Left ventricle myocardium inferior (tissue), 1 donor: ENCODE data around the gene OMA1. TPM values are rescaled to one million over a fixed set of nuclear protein-coding genes. Genes with fewer than 3 reads are reported as not detected.
"Not testable (repeated sequence)": the region's sequence is repeated elsewhere in the genome, so short reads cannot be mapped to it uniquely, and the experiment has no call there.

Experiments used
- DNase-seq: peaks from one replicate; pipeline ENCODE4 v3.0.0-alpha.2; 2020
- H3K27ac ChIP-seq: fragments of 200-600 bp; replicated peaks from 2 replicates; pipeline ENCODE4 v1.8.0; 2021
- H3K27me3 ChIP-seq: fragments of 200-600 bp; 2 replicates; pipeline ENCODE4 v1.8.0; 2021; ENCODE audit warnings: low read depth
- H3K36me3 ChIP-seq: fragments of 200-600 bp; 2 replicates; pipeline ENCODE4 v1.8.0; 2021
- H3K4me1 ChIP-seq: fragments of 200-600 bp; 2 replicates; pipeline ENCODE4 v1.8.0; 2021
- H3K4me3 ChIP-seq: fragments of 200-600 bp; 2 replicates; pipeline ENCODE4 v1.8.0; 2021; ENCODE audit warnings: mild to moderate bottlenecking, moderate library complexity
- H3K9me3 ChIP-seq: fragments of 200-600 bp; replicated peaks from 2 replicates; pipeline ENCODE4 v1.8.0; 2021
- intact Hi-C: fragments of 100-400 bp; cut with micrococcal nuclease; formaldehyde crosslinking; loops from one replicate; pipeline ENCODE4 v1.11.0; 2022
- total RNA-seq: library from RNA; stranded (reverse); fragmentation: NEBNext Ultra II Directional; extraction: Animal tissue kit (Norgen Biotek cat#: 25700); gene quantifications from one replicate; pipeline ENCODE4 v1.2.1, GENCODE V29; 2021
- TF ChIP-seq, protein P1 (sequence below): fragments of 200-600 bp; IDR thresholded peaks from 2 replicates; pipeline ENCODE4 v1.8.0; 2021; ENCODE audit warnings: antibody characterized with exemption, mild to moderate bottlenecking, borderline replicate concordance
- donor health status: DM: no; HTN: yes; CAD: no; lungs with severe emphysema.

Gene OMA1
- total RNA-seq, 1 donor from 2014 or later: 36.6 TPM

GRCh38 chr1:58555393-58555792 lies 8.9 kb upstream of the OMA1 start:
- TF ChIP-seq, protein P1, sequence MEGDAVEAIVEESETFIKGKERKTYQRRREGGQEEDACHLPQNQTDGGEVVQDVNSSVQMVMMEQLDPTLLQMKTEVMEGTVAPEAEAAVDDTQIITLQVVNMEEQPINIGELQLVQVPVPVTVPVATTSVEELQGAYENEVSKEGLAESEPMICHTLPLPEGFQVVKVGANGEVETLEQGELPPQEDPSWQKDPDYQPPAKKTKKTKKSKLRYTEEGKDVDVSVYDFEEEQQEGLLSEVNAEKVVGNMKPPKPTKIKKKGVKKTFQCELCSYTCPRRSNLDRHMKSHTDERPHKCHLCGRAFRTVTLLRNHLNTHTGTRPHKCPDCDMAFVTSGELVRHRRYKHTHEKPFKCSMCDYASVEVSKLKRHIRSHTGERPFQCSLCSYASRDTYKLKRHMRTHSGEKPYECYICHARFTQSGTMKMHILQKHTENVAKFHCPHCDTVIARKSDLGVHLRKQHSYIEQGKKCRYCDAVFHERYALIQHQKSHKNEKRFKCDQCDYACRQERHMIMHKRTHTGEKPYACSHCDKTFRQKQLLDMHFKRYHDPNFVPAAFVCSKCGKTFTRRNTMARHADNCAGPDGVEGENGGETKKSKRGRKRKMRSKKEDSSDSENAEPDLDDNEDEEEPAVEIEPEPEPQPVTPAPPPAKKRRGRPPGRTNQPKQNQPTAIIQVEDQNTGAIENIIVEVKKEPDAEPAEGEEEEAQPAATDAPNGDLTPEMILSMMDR: no peak
- no peak for DNase-seq

DNA sequence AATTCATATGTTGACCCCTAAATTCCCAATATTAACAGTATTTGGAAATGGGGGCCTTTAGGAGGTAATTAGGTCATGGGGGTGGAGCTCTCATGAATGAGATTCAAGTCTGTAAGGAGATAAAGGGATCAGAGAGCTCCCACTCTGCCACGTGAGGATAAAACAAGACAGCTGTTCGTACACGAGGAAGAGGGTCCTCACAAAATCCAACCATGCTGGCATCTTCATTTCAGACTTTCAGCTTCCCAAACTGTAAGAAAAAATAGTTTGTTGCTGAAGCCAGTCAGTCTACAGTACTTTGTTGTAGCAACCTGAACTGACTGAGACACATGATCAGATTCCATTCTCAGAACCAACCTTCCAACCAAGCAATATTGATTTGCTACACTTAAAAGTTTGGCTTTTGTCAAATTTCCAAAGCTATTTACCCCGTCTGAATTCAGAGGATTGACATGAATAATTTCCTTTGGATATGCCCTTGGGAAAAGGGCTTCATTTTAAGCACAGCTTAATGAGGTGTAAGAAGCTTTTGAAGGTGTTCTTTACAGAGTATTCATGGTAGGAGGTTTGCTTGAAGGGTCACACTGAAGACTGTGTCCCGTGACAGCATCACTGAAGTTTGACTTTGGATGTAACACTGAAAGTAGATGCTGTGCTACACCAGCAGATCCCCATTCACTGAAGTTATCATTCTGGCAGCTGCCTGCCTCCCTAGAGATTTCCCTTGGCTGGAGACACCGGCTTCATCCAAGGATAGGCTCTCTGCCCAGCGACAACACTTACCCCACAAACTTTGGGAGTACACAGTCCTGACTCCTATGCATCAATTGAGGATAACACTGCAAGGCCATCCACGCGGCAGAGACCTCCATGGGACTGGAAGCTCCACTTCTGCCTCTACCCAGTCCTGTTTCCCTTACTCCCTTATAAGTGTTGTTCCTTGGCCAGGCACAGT lies 4.9 kb upstream of the OMA1 start:
- H3K9me3 ChIP-seq: no peaks in the 10 kb centered on the region
- no peaks in the 10 kb centered on the region for H3K4me1 ChIP-seq
- TF ChIP-seq, protein P1: no peak
- H3K27ac ChIP-seq: no peak overlapping the region
- H3K27me3 ChIP-seq: peaks cover 28% of the 10 kb centered on the region
- intact Hi-C loops: no loop called here
- no peak overlapping the region for H3K4me3 ChIP-seq
- H3K36me3 ChIP-seq: no peaks in the 10 kb centered on the region
- DNase-seq: no peak

More at GRCh38 chr1:58555393-58555792, 8.9 kb upstream of the OMA1 start:
- Histone ChIP-seq H3K27me3 (peaks cover 37% of the 10 kb centered on the region), H3K4me3 (no peak overlapping the region), H3K36me3 (no peaks in the 10 kb centered on the region), H3K4me1 (no peaks in the 10 kb centered on the region), H3K9me3 (peaks cover 7% of the 10 kb centered on the region), H3K27ac (no peak overlapping the region)
- intact Hi-C loops: no loop called here

DNA sequence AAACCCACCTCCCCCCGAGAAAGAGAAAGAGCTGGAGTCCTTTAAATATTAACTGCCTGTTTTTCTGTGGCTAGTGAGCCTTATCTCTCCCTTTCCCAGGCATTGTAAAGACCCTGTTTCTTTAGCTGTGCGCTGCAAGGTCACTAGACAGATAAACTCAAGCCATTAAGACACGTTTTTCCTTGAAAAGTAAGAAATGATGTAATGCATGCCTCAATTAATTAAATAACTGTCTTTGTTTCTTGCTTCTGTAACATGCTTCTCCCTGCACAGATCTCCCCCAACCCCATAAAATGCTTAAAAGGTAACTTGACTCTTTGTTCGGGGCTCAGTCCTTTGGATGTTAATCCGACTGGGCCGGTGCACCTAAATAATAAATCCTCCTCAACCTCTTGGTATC lies 2.8 kb upstream of the OMA1 start:
- intact Hi-C loops, H3K4me3 ChIP-seq, H3K27ac ChIP-seq, DNase-seq, H3K36me3 ChIP-seq, H3K27me3 ChIP-seq, H3K9me3 ChIP-seq: not testable (repeated sequence)
- peaks cover 18% of the 10 kb centered on the region for H3K4me1 ChIP-seq

GRCh38 chr1:58548371-58548770 lies 1.8 kb upstream of the OMA1 start:
- no peaks in the 10 kb centered on the region for H3K9me3 ChIP-seq
- intact Hi-C loops: no loop called here
- H3K4me3 ChIP-seq: no peak overlapping the region
- H3K27me3 ChIP-seq: peaks cover 4% of the 10 kb centered on the region
- TF ChIP-seq, protein P1: no peak
- peaks cover 18% of the 10 kb centered on the region for H3K4me1 ChIP-seq
- no peak overlapping the region for H3K27ac ChIP-seq
- DNase-seq: no peak
- H3K36me3 ChIP-seq: no peaks in the 10 kb centered on the region

DNA sequence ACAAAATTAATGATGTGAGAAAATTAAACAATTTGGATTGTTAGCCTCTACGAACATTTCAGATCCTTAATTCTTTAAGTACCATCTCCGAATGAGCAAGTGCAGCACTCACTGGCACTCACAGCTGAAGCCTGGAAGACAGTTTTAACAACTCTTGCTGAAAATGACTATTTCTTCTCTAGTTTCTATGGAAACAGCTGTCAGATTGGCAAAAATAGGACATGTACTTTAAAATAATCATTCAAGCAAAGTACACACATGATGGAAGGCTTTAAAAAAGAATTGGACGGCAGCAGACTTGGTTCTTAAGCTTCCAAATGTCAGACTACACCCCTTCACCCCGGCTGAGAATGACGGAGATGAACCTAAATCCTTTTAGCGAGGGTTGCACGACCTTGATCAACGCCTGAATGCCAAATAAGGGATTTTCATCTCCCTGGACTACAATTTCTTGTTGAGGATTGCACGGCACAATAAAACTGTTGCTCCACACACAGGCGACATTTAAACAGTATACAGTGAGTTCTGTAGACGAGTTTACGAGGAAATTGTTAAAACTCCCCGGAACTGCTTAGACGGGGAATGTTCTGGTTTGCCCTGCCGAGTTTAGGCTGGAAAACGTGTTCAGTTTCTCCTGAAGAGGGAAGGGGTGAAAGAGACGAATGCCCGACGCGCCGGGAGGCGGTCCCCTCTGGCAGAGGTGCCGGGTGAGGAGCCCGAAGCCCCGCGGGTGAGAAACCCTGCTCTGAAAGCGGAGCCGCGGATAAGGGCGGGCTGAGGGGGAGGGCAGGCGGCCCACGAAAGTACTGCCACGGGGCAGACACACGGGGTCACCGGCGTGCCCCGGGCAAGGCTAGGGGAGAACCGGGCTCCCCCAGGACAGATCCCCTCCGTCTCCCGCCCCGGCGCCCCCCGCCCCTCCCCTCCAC lies 671 bp downstream of the OMA1 start:
- TF ChIP-seq, protein P1: no peak
- Histone ChIP-seq H3K9me3 (no peaks in the 10 kb centered on the region), H3K4me3 (peak overlapping the region; percentile 90), H3K4me1 (peaks cover 18% of the 10 kb centered on the region), H3K27ac (peak overlapping the region; percentile 100), H3K27me3 (peaks cover 4% of the 10 kb centered on the region), H3K36me3 (no peaks in the 10 kb centered on the region)
- intact Hi-C loops: no loop called here
- DNase-seq: peak; percentile 78
